Keratinocyte (primary cell): ENCODE measurements around the gene TMEM174. TPM values are rescaled to one million over a fixed set of nuclear protein-coding genes. Genes with fewer than 3 reads are reported as not detected.

Experiments
- DNase-seq: peaks from one replicate; pipeline ENCODE4 v3.0.0-alpha.2; 2011; ENCODE audit warnings: low read depth, missing footprints, low spot score
- FAIRE-seq: peaks from 2 replicates; lab custom pipeline; 2011; peaks lifted over from hg19 to GRCh38; lab: Jason Lieb, UNC
- H2AFZ ChIP-seq: 2 replicates; pipeline ENCODE4 v1.6.0; 2012; ENCODE audit warnings: low read length, control low read depth, inconsistent platforms; ENCODE audit not compliant: control insufficient read depth
- H3K27ac ChIP-seq: 2 replicates; pipeline ENCODE4 v1.5.1; 2011; ENCODE audit warnings: low read length; ENCODE audit not compliant: control insufficient read depth, insufficient read depth
- H3K27me3 ChIP-seq: 3 replicates; pipeline ENCODE4 v1.6.0; 2011; ENCODE audit warnings: low read length; ENCODE audit not compliant: control insufficient read depth, insufficient read depth; ENCODE audit errors: extremely low read depth
- H3K36me3 ChIP-seq, 2 experiments: 2 replicates in 1 of 2; 3 replicates in 1 of 2; pipeline ENCODE4 v1.5.1; 2011; ENCODE audit warnings: low read length in 2 of 2, mild to moderate bottlenecking in 1 of 2; ENCODE audit not compliant: control insufficient read depth in 2 of 2, insufficient read depth in 2 of 2; ENCODE audit errors: extremely low read depth in 1 of 2
- H3K4me1 ChIP-seq: 3 replicates; pipeline ENCODE4 v1.5.1; 2011; ENCODE audit warnings: low read length; ENCODE audit not compliant: control insufficient read depth, insufficient read depth; ENCODE audit errors: extremely low read depth
- H3K4me2 ChIP-seq: 3 replicates; pipeline ENCODE4 v1.6.0; 2011; ENCODE audit warnings: low read depth, low read length; ENCODE audit not compliant: control insufficient read depth, insufficient read depth; ENCODE audit errors: extremely low read depth
- H3K4me3 ChIP-seq, 3 experiments: fragments of 200-600 bp in 1 of 3; sonication (generic) in 1 of 3; 2 replicates in 2 of 3; 3 replicates in 1 of 3; pipeline ENCODE4 v1.5.1; 2011 to 2016; ENCODE audit warnings: low read length in 3 of 3, mild to moderate bottlenecking in 3 of 3, control low read depth in 2 of 3, inconsistent platforms in 1 of 3, low read depth in 1 of 3, mixed read lengths in 1 of 3, mixed run types in 1 of 3, moderate library complexity in 1 of 3; ENCODE audit not compliant: control insufficient read depth in 2 of 3, insufficient read depth in 2 of 3; ENCODE audit errors: extremely low read depth in 1 of 3
- H3K79me2 ChIP-seq: 2 replicates; pipeline ENCODE4 v1.6.0; 2012; ENCODE audit warnings: low read length; ENCODE audit not compliant: control insufficient read depth, insufficient read depth
- H3K9ac ChIP-seq: 3 replicates; pipeline ENCODE4 v1.6.0; 2011; ENCODE audit warnings: low read length; ENCODE audit not compliant: control insufficient read depth, insufficient read depth; ENCODE audit errors: extremely low read depth
- H3K9me1 ChIP-seq: 3 replicates; pipeline ENCODE4 v1.6.0; 2011; ENCODE audit warnings: low read length; ENCODE audit not compliant: control insufficient read depth, insufficient read depth; ENCODE audit errors: extremely low read depth
- H3K9me3 ChIP-seq: 2 replicates; pipeline ENCODE4 v1.5.1; 2012; ENCODE audit warnings: low read depth, low read length; ENCODE audit not compliant: control insufficient read depth
- H4K20me1 ChIP-seq: 3 replicates; pipeline ENCODE4 v1.6.0; 2011; ENCODE audit warnings: low read length; ENCODE audit not compliant: control insufficient read depth, insufficient read depth; ENCODE audit errors: extremely low read depth
- EZH2 ChIP-seq: IDR thresholded peaks from one replicate; pipeline ENCODE4 v1.6.1; 2012; ENCODE audit warnings: inconsistent platforms, mild to moderate bottlenecking, low read length, moderate library complexity
- dilution Hi-C: fragments of 300-500 bp; cut with MboI; formaldehyde crosslinking; loops from one replicate; pipeline ENCODE4 v1.7.0; 2020; ENCODE audit warnings: low sequenced_read_pairs; ENCODE audit not compliant: extremely low pct_ligation_motif_present
- polyA plus RNA-seq, 5 experiments: library from polyadenylated mRNA; depleted of rRNA in 3 of 5; stranded (reverse) in 3 of 5; stranded (forward) in 1 of 5; unstranded in 1 of 5; fragments of >200 nt; gene quantifications; 1 replicate in 1 of 5; 2 replicates in 3 of 5; 3 replicates in 1 of 5; pipeline versions ENCODE4 v1.2.1 to v1.2.3, GENCODE V29; 2011 to 2012; ENCODE audit warnings: missing spikeins in 2 of 5, low read depth in 1 of 5, low replicate concordance in 1 of 5
- TF ChIP-seq, protein P1 (sequence below), 3 experiments: IDR thresholded peaks in 1 of 3; conservative IDR thresholded peaks in 1 of 3; optimal IDR thresholded peaks in 1 of 3; 2 replicates in 2 of 3; 3 replicates in 1 of 3; pipeline versions ENCODE3 to v1.5.1; 2011; ENCODE audit warnings: low read length in 3 of 3, mild to moderate bottlenecking in 3 of 3, moderate library complexity in 2 of 3, control low read depth in 1 of 3, inconsistent platforms in 1 of 3; ENCODE audit not compliant: insufficient read depth in 2 of 3; ENCODE audit errors: extremely low read depth in 1 of 3

The TMEM174 gene
- polyA plus RNA-seq, 1 donor (not counting 4 experiments of a cell fraction or from before 2014, with no cell fraction given) = not detected

DNA sequence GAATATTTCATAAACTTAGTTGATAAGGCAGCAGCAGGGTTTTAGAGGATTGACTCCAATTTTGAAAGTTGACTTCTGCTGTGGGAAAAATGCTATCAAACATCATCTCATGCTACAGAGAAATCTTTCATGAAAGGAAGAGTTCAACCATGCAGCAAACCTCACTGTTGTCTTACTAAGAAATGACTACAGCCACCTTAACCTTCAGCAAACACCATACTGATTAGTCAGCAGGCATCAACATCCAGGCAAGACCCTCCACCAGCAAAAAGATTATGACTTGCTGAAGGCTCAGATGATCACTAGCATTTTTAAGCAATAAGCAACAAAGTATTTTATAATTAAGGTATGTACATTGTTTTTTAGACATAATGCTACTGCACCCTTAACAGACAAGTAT, 7.6 kb downstream of the TMEM174 start:
- H2AFZ ChIP-seq = no peak overlapping the region
- H3K4me2 ChIP-seq = no peak overlapping the region
- H3K9me3 ChIP-seq = peaks cover 2% of the 10 kb centered on the region
- DNase-seq = no peak
- no peak overlapping the region for H3K27ac ChIP-seq
- H3K9me1 ChIP-seq = no peaks in the 10 kb centered on the region
- dilution Hi-C loops = no loop called here
- H3K4me1 ChIP-seq = no peaks in the 10 kb centered on the region
- H4K20me1 ChIP-seq = no peaks in the 10 kb centered on the region
- no peak for TF ChIP-seq EZH2
- TF ChIP-seq, protein P1, sequence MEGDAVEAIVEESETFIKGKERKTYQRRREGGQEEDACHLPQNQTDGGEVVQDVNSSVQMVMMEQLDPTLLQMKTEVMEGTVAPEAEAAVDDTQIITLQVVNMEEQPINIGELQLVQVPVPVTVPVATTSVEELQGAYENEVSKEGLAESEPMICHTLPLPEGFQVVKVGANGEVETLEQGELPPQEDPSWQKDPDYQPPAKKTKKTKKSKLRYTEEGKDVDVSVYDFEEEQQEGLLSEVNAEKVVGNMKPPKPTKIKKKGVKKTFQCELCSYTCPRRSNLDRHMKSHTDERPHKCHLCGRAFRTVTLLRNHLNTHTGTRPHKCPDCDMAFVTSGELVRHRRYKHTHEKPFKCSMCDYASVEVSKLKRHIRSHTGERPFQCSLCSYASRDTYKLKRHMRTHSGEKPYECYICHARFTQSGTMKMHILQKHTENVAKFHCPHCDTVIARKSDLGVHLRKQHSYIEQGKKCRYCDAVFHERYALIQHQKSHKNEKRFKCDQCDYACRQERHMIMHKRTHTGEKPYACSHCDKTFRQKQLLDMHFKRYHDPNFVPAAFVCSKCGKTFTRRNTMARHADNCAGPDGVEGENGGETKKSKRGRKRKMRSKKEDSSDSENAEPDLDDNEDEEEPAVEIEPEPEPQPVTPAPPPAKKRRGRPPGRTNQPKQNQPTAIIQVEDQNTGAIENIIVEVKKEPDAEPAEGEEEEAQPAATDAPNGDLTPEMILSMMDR (optimal IDR thresholded peaks at IDR 0.05 in 1 of 3, IDR thresholded peaks at IDR 0.05 in 1 of 3, conservative IDR thresholded peaks at IDR 0.05 in 1 of 3; ENCODE audit: extremely low read depth in 1 of 3, insufficient read depth in 2 of 3, low read length in 3 of 3) = no peak
- no peak for FAIRE-seq
- no peaks in the 10 kb centered on the region for H3K79me2 ChIP-seq
- H3K27me3 ChIP-seq = peaks cover 23% of the 10 kb centered on the region
- H3K4me3 ChIP-seq = no peak overlapping the region
- H3K9ac ChIP-seq = no peak overlapping the region
- H3K36me3 ChIP-seq = no peaks in the 10 kb centered on the region

DNA sequence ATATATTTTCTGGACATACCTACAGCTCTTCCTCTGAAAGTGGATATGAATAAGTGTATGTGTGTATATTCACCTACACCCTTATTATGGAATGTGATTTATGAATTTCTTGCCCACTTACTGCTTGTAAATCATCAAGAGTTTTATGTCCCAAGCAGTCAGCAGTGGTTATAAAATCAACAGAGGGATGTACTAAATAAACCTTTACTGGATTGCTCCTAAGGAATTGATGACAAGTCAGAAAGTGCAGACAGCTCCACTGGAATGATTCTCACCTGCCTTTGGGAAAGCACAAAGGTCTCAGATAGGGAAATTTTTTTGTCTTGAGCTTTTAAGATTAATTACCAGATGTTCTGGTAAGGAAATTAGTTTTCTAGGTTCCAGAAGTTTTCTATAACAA, 9.3 kb downstream of the TMEM174 start:
- H3K9me1 ChIP-seq = no peaks in the 10 kb centered on the region
- TF ChIP-seq, protein P1 (optimal IDR thresholded peaks at IDR 0.05 in 1 of 3, IDR thresholded peaks at IDR 0.05 in 1 of 3, conservative IDR thresholded peaks at IDR 0.05 in 1 of 3; ENCODE audit: extremely low read depth in 1 of 3, insufficient read depth in 2 of 3, low read length in 3 of 3) = no peak
- TF ChIP-seq EZH2 = no peak
- H3K4me3 ChIP-seq = no peak overlapping the region
- no peaks in the 10 kb centered on the region for H3K36me3 ChIP-seq
- H3K79me2 ChIP-seq = no peaks in the 10 kb centered on the region
- peaks cover 2% of the 10 kb centered on the region for H3K9me3 ChIP-seq
- no peak overlapping the region for H3K4me2 ChIP-seq
- DNase-seq (no peak), FAIRE-seq (no peak)
- H3K27ac ChIP-seq = no peak overlapping the region
- no peak overlapping the region for H2AFZ ChIP-seq
- H4K20me1 ChIP-seq = no peaks in the 10 kb centered on the region
- H3K27me3 ChIP-seq = peaks cover 16% of the 10 kb centered on the region
- H3K9ac ChIP-seq = no peak overlapping the region
- H3K4me1 ChIP-seq = no peaks in the 10 kb centered on the region
- dilution Hi-C loops = no loop called here
